Activated CD8-positive, alpha-beta memory T cell treated with anti-CD3 and anti-CD28 coated beads for 24 hours (primary cell): ENCODE results near the gene LRRC18.

ENCODE experiments used
- DNase-seq: peaks from one replicate; pipeline ENCODE4 v3.0.0-alpha.2; 2020

The LRRC18 gene

DNA sequence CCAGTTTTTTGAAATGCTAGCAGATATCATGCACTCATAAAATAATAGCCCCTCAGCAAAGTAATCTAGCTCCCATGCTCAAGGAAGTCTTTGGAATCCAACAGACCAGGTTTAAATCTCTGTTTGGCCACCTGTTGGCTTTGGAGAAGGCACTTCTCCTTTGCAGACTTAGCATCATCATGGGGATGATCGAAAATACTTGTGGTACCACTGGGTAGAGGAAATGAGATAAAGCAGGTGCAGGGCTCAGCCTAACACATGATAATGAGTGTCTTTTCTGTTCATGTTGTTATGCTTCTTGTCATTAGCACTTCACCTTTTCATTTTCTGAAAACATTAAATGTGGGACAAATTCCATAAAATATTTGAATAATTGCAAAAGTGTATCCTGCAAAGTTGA, 67.4 kb downstream of the LRRC18 start:
- no peak for DNase-seq
